B cell (primary cell): ENCODE data around the gene IL1RAP. TPM values are rescaled to one million over a fixed set of nuclear protein-coding genes. Genes with fewer than 3 reads are reported as not detected.

ENCODE experiments used
- ATAC-seq: fragments of 200-7000 bp; cut with Tn5 transposase; one replicate; pipeline ENCODE4 v1.10.0; 2021; ENCODE audit warnings: low read depth, mild to moderate bottlenecking, moderate number of reproducible peaks, moderate library complexity
- CTCF ChIA-PET: fragments of 350-600 bp; sonication (Branson Sonifier 250); formaldehyde crosslinking; loops from one replicate; lab custom pipeline; 2021; ENCODE audit warnings: antibody characterized with exemption, inconsistent platforms; lab: Charles Lee
- POLR2A ChIA-PET: fragments of 350-600 bp; sonication (Branson Sonifier 250); formaldehyde crosslinking; loops from one replicate; lab custom pipeline; 2021; ENCODE audit warnings: antibody characterized with exemption; lab: Charles Lee
- DNase-seq: peaks from one replicate; pipeline ENCODE4 v3.0.0; 2013
- H2AFZ ChIP-seq: 2 replicates; pipeline ENCODE4 v1.6.1; 2012; ENCODE audit warnings: mild to moderate bottlenecking, low read depth, low read length; ENCODE audit not compliant: insufficient read depth, poor library complexity, severe bottlenecking
- H3K27ac ChIP-seq, 2 donors: 1 replicate in 1 of 2; 2 replicates in 1 of 2; pipeline ENCODE4 v1.5.1; 2012 to 2013; ENCODE audit warnings: low read length in 2 of 2, mild to moderate bottlenecking in 2 of 2, moderate library complexity in 1 of 2
- H3K27me3 ChIP-seq, 4 experiments: fragments of 200-600 bp in 1 of 4; sonication (generic) in 1 of 4; replicated peaks in 1 of 4; 1 replicate in 2 of 4; 2 replicates in 2 of 4; pipeline versions ENCODE4 v1.6.1 to v1.7.0; 2013 to 2016; ENCODE audit warnings: low read length in 3 of 4, mild to moderate bottlenecking in 2 of 4, mixed read lengths in 1 of 4, moderate library complexity in 1 of 4; ENCODE audit not compliant: insufficient read depth in 4 of 4, control insufficient read depth in 3 of 4; ENCODE audit errors: control extremely low read depth in 1 of 4
- H3K36me3 ChIP-seq, 2 experiments: replicated peaks in 1 of 2; 1 replicate in 1 of 2; 2 replicates in 1 of 2; pipeline versions ENCODE4 v1.6.1 to v1.7.1; 2013; ENCODE audit warnings: low read length in 1 of 2; ENCODE audit not compliant: insufficient read depth in 2 of 2, control insufficient read depth in 1 of 2; ENCODE audit errors: control extremely low read depth in 1 of 2, extremely low read depth in 1 of 2
- H3K4me1 ChIP-seq, 2 donors: fragments of 200-600 bp in 1 of 2; sonication (generic) in 1 of 2; 1 replicate in 1 of 2; 2 replicates in 1 of 2; pipeline versions ENCODE4 v1.5.1 to v1.6.1; 2013 to 2017; ENCODE audit warnings: low read length in 2 of 2; ENCODE audit not compliant: control insufficient read depth in 2 of 2, insufficient read depth in 2 of 2
- H3K4me2 ChIP-seq: replicated peaks from 2 replicates; pipeline ENCODE3; 2012; ENCODE audit warnings: mild to moderate bottlenecking, low read depth, low read length; ENCODE audit not compliant: poor library complexity, severe bottlenecking
- H3K4me3 ChIP-seq, 5 experiments: fragments of 200-600 bp in 1 of 5; sonication (generic) in 1 of 5; 1 replicate in 3 of 5; 2 replicates in 2 of 5; pipeline versions ENCODE4 v1.5.1 to v1.7.0; 2011 to 2016; ENCODE audit warnings: low read length in 4 of 5, mild to moderate bottlenecking in 4 of 5, low read depth in 2 of 5, control low read depth in 1 of 5, moderate library complexity in 1 of 5; ENCODE audit not compliant: insufficient read depth in 1 of 5; ENCODE audit errors: control extremely low read depth in 1 of 5, extremely low read depth in 1 of 5
- H3K79me2 ChIP-seq: fragments of 200-600 bp; sonication (generic); one replicate; pipeline ENCODE4 v1.6.0; 2016; ENCODE audit warnings: low read length; ENCODE audit not compliant: control insufficient read depth, insufficient read depth
- H3K9ac ChIP-seq: fragments of 200-600 bp; sonication (generic); 2 replicates; pipeline ENCODE4 v1.6.1; 2017; ENCODE audit warnings: mild to moderate bottlenecking, low read length, moderate library complexity
- H3K9me3 ChIP-seq, 3 donors: one replicate each; pipeline versions ENCODE4 v1.6.1 to v1.7.1; 2013; ENCODE audit warnings: low read length in 2 of 3; ENCODE audit not compliant: control insufficient read depth in 2 of 3, insufficient read depth in 1 of 3; ENCODE audit errors: control extremely low read depth in 1 of 3
- H4K20me1 ChIP-seq: 2 replicates; pipeline ENCODE4 v1.6.0; 2012; ENCODE audit warnings: mild to moderate bottlenecking, low read length; ENCODE audit not compliant: insufficient read depth, control insufficient read depth, poor library complexity, severe bottlenecking
- H3K27ac Mint-ChIP-seq: one replicate; pipeline ENCODE4 v1.8.0; 2021; ENCODE audit warnings: mixed read lengths
- H3K27me3 Mint-ChIP-seq: one replicate; pipeline ENCODE4 v1.8.0; 2021; ENCODE audit warnings: mixed read lengths
- H3K4me1 Mint-ChIP-seq: one replicate; pipeline ENCODE4 v1.8.0; 2021; ENCODE audit warnings: mixed read lengths
- H3K4me3 Mint-ChIP-seq: one replicate; pipeline ENCODE4 v1.8.0; 2021; ENCODE audit warnings: mixed read lengths
- H3K9me3 Mint-ChIP-seq: one replicate; pipeline ENCODE4 v1.8.0; 2022; ENCODE audit warnings: mixed read lengths; ENCODE audit not compliant: insufficient read depth
- EZH2 ChIP-seq: IDR thresholded peaks from 2 replicates; pipeline ENCODE4 v1.6.1; 2012; ENCODE audit warnings: borderline replicate concordance, low read depth, mild to moderate bottlenecking, moderate library complexity, low read length; ENCODE audit not compliant: insufficient read depth, poor library complexity, severe bottlenecking
- WGBS: methylation state at CpG from one replicate; pipeline ENCODE4 v1.1.5; 2013; ENCODE audit warnings: missing lambda C conversion rate; ENCODE audit not compliant: insufficient coverage; 5-methylcytosine and 5-hydroxymethylcytosine counted together
- intact Hi-C: fragments of 100-400 bp; cut with micrococcal nuclease; formaldehyde crosslinking; loops from one replicate; pipeline ENCODE4 v1.10.0; 2022
- polyA plus RNA-seq: library from polyadenylated mRNA; depleted of rRNA; stranded (reverse); fragments of >200 nt; gene quantifications from 2 replicates; pipeline ENCODE4 v1.2.3, GENCODE V29; 2012
- total RNA-seq, 2 donors: library from RNA; stranded (reverse); fragments of 120-200 nt in 1 of 2; gene quantifications; 1 replicate in 1 of 2; 2 replicates in 1 of 2; pipeline versions ENCODE4 v1.2.3 to v1.2.4, GENCODE V29; 2013 to 2022
- TF ChIP-seq, protein P1 (sequence below): fragments of 200-600 bp; IDR thresholded peaks from one replicate; pipeline ENCODE4 v1.8.0; 2022; ENCODE audit warnings: antibody characterized with exemption, mild to moderate bottlenecking

Gene IL1RAP
- total and polyA plus RNA-seq, 2 donors (not counting 1 experiment from before 2014, with no cell fraction given), result 2.3 to 11.5 TPM

DNA sequence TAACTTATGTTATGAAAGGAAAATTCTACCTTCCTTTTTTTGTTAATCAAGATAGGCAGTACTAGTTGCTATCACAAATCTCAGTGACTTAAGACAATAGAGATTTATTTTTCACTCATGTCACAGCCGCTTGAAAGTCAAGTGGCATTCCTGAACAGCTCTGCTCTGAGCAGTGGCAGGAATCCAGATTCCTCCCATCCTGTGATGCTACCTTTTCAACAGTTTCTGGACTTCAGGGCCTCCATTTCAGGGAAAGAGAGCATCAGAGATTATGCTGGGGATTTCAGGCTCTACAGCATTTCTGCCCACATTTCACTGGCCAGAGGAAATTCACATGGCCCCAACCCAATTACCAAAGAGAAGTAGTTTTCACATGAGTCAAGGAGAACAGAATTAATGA, 83.4 kb downstream of the IL1RAP start:
- H3K27me3 ChIP-seq, result no peaks in the 10 kb centered on the region
- no peak overlapping the region for H3K4me3 Mint-ChIP-seq
- H3K79me2 ChIP-seq, result no peaks in the 10 kb centered on the region
- no peak overlapping the region for H3K4me3 ChIP-seq
- no peak for ATAC-seq
- H3K36me3 ChIP-seq, result no peaks in the 10 kb centered on the region
- no peak for TF ChIP-seq EZH2
- TF ChIP-seq, protein P1, sequence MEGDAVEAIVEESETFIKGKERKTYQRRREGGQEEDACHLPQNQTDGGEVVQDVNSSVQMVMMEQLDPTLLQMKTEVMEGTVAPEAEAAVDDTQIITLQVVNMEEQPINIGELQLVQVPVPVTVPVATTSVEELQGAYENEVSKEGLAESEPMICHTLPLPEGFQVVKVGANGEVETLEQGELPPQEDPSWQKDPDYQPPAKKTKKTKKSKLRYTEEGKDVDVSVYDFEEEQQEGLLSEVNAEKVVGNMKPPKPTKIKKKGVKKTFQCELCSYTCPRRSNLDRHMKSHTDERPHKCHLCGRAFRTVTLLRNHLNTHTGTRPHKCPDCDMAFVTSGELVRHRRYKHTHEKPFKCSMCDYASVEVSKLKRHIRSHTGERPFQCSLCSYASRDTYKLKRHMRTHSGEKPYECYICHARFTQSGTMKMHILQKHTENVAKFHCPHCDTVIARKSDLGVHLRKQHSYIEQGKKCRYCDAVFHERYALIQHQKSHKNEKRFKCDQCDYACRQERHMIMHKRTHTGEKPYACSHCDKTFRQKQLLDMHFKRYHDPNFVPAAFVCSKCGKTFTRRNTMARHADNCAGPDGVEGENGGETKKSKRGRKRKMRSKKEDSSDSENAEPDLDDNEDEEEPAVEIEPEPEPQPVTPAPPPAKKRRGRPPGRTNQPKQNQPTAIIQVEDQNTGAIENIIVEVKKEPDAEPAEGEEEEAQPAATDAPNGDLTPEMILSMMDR, result no peak
- no peak overlapping the region for H3K27ac Mint-ChIP-seq
- intact Hi-C loops, result no loop called here
- no peak overlapping the region for H2AFZ ChIP-seq
- ChIA-PET POLR2A (no interaction called here), CTCF (interaction anchor here (0.5 to 0.6 kb wide), 2 partner anchors 161 to 637 kb away, joined by 3 to 5 read pairs; no protein-coding TSS in a partner anchor)
- DNase-seq, result no peak
- no peaks in the 10 kb centered on the region for H3K9me3 ChIP-seq
- H3K27ac ChIP-seq, result no peak overlapping the region
- no CpG with 5 or more reads among the region's 1 CpG for WGBS
- no peak overlapping the region for H3K9ac ChIP-seq
- no peaks in the 10 kb centered on the region for H3K4me1 Mint-ChIP-seq
- peaks cover 2% of the 10 kb centered on the region for H3K9me3 Mint-ChIP-seq
- no peaks in the 10 kb centered on the region for H3K27me3 Mint-ChIP-seq
- no peaks in the 10 kb centered on the region for H4K20me1 ChIP-seq
- H3K4me2 ChIP-seq, result no peak overlapping the region
- no peaks in the 10 kb centered on the region for H3K4me1 ChIP-seq

DNA sequence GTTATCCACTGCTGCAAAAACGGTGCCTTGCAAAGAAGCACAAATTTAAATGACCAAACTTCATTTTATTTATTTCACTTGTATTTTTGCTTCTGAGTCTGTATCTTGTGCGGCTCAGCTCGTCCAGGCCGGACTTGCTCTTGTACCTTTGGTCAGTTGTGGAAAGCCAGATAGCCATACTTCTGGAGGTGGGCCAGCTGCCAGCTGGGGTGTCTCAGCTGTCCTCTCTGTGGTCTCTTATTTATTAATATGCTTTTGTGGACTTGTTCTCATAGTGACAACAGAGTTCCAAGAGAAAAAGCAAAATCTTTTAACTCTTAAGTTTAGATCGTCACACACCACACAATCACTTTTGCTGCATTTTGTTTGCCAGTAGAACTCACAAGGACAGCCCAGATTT, 87.7 kb downstream of the IL1RAP start:
- no peak overlapping the region for H3K27ac ChIP-seq
- H3K27me3 Mint-ChIP-seq, result no peaks in the 10 kb centered on the region
- DNase-seq (no peak), ATAC-seq (no peak)
- intact Hi-C loops, result no loop called here
- POLR2A ChIA-PET, result no interaction called here
- H3K36me3 ChIP-seq, result peaks cover 4 to 12% of the 10 kb centered on the region in 2 experiments
- no peaks in the 10 kb centered on the region for H3K4me1 ChIP-seq
- no peak overlapping the region for H3K4me3 ChIP-seq
- H3K79me2 ChIP-seq, result no peaks in the 10 kb centered on the region
- H2AFZ ChIP-seq, result no peak overlapping the region
- 100% methylated on average over 3 of the region's 5 CpGs for WGBS
- no peak overlapping the region for H3K27ac Mint-ChIP-seq
- TF ChIP-seq, protein P1, result no peak
- TF ChIP-seq EZH2, result no peak
- no peaks in the 10 kb centered on the region for H3K9me3 ChIP-seq
- H3K4me2 ChIP-seq, result no peak overlapping the region
- H3K27me3 ChIP-seq, result no peaks in the 10 kb centered on the region
- H3K4me1 Mint-ChIP-seq, result no peaks in the 10 kb centered on the region
- H3K9ac ChIP-seq, result no peak overlapping the region
- CTCF ChIA-PET, result no interaction called here
- no peak overlapping the region for H3K4me3 Mint-ChIP-seq
- H4K20me1 ChIP-seq, result no peaks in the 10 kb centered on the region
- H3K9me3 Mint-ChIP-seq, result peaks cover 3% of the 10 kb centered on the region
